HCEC 1CT (cell line): ENCODE results near the gene MRGPRE.
"Not testable (repeated sequence)": the region's sequence is repeated elsewhere in the genome, so short reads cannot be mapped to it uniquely, and the experiment has no call there.

Source experiments
- DNase-seq: peaks from one replicate; pipeline ENCODE4 v3.0.0-alpha.2; 2017

MRGPRE gene, protein sequence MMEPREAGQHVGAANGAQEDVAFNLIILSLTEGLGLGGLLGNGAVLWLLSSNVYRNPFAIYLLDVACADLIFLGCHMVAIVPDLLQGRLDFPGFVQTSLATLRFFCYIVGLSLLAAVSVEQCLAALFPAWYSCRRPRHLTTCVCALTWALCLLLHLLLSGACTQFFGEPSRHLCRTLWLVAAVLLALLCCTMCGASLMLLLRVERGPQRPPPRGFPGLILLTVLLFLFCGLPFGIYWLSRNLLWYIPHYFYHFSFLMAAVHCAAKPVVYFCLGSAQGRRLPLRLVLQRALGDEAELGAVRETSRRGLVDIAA

DNA sequence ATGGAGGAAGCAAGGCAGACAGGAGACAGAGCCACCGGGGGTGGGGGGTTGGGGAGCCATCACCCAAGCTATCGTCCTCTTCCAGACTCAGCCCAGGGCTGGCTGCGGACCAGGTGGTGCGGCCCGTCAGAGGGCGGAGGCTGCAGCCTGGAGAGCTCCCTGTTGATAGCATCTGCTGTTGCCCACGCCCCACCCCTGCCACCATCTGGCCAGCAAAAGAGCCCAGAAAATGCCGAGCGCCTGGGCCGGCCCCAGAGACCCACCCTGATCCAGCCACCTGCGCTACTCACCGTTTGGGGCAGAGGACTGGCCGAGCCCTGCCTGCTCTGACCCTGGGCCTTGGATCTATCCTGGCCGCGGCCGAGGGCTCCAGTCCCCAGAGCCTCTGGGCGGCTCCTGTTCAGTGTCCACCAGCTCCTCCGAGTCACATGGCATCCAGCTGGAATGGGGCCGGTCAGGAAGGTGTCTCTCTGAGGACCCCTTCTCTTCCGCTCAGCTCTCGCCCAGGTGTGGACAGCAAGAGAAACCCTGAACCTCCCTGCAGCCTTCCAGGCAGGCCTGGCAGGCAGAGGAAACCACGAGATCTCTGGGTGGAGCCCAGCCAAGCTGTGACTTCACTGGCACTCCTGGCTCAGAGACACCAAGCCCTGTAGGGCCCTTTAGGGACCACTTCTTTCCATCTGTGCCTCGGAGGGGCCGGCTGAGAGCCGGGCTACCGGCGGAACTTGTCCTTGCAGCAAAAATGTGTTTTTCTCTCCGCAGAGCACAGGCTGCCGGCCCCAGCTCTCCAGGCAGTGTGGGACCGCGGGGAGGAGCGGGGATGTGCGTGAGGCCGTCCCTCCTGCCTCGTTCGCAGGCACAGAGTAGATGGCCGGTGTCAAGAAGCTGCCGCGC is at the start of gene MRGPRE:
Gene MRGPRE (minus strand): TSS at position 567 of the 894 bp plus-strand sequence. CDS start 3,618 bp downstream, outside the sequence.
- DNase-seq, result no peak

GRCh38 chr11:3281146-3281545 is 48.9 kb upstream of the MRGPRE start:
- not testable (repeated sequence) for DNase-seq

GRCh38 chr11:3280662-3281061 is 48.4 kb upstream of the MRGPRE start:
- not testable (repeated sequence) for DNase-seq

GRCh38 chr11:3278922-3279321 is 46.7 kb upstream of the MRGPRE start:
- DNase-seq, result not testable (repeated sequence)

DNA sequence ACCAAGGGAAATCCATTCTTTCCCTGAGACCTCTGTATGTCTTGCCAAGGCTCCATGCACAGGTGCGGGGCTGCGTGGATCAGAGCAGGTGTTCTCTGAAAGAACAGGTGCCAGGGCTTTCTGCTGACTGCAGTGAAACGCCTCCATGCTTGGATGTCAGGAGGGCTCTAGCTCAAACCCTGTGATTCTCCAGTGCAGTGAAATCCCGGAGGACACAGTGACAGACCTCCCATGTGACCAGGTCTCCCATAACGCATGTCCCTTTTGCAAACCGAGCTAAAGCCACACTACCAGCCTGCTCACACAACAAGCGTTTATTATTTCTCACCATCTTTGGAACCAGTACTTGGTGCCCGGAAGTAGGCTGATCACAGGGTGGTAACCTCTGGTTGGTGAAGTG is 41.4 kb upstream of the MRGPRE start:
- DNase-seq, result not testable (repeated sequence)

GRCh38 chr11:3262548-3262947 is 30.3 kb upstream of the MRGPRE start:
- DNase-seq, result not testable (repeated sequence)

GRCh38 chr11:3261831-3262230 is 29.6 kb upstream of the MRGPRE start:
- not testable (repeated sequence) for DNase-seq

DNA sequence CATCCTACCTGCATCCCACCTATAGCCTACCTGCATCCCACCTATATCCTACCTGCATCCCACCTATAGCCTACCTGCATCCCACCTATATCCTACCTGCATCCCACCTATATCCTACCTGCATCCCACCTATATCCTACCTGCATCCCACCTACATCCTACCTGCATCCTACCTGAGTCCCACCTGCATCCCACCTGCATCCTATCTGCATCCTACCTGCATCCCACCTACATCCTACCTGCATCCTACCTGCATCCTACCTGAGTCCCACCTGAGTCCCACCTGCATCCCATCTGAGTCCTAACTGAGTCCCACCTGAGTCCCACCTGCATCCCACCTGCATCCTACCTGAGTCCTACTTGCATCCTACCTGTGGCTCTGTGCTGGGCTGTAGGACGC is 25.3 kb upstream of the MRGPRE start:
- DNase-seq, result not testable (repeated sequence)

- DNase-seq, result not testable (repeated sequence)
These were observed 23.0 kb upstream of the MRGPRE start for GRCh38 chr11:3255241-3255640.

DNA sequence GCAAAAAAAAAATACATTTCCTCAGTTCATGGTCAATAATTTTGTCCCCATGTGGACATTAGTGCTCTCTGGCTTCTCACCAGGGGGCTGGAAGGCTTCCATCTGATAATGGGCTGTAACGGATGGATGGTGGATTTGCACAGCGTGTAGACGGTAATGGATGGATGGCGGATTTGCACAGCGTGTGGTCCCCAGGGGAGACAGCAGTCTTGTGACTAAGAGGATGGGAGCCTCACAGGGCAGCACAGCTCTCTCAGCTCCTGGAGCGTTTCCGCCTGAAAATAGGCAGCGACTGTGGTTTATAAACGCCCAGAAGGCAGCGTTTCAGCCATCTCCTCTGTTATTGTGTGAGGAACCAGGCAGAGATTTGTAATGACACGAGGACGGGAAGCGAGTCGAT is 22.6 kb upstream of the MRGPRE start:
- DNase-seq, result not testable (repeated sequence)

GRCh38 chr11:3245071-3245470 is 12.9 kb upstream of the MRGPRE start:
- no peak for DNase-seq

DNA sequence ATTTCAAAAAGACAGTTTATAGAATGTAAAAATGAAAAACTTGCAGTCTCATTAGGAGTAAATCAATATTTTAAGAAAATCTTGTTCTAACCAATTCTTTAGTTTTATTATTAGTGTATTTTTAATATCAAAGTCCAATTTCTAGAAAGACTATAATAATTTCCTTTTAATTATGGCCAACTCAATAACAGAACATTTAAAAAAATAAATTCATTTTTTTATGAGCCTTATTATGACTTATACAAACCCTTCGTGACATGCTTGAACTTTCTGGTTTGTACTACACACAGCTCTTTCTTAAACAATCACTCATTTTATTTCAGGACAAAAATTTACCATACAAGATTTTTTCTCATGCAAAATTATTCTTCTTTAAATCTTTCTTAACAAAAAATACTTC is 11.7 kb upstream of the MRGPRE start:
- no peak for DNase-seq

DNA sequence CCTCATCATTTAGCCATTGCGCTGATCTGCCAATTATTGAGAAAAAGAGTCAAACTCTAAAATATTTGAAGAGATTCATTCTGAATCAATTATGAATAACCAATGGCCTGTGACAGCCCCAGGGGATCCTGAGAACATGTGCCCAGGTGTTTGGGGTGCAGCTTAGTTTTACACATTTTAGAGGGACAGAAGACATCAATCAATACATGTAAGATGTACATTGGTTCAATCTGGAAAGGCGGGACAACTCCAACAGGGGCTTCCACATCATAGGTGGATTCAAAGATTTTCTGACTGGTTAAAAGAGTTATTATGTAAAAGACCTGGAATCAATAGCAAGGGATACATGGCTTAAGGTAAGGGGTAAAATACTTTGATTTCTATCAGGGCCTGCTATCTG is 4.9 kb upstream of the MRGPRE start:
- no peak for DNase-seq

GRCh38 chr11:3234846-3235245 is 2.6 kb upstream of the MRGPRE start:
- no peak for DNase-seq

- DNase-seq, result no peak
These were observed 739 bp upstream of the MRGPRE start for GRCh38 chr11:3232956-3233355.

GRCh38 chr11:3231550-3231850 is 717 bp downstream of the MRGPRE start:
- no peak for DNase-seq

- no peak for DNase-seq
These were observed 1.3 kb downstream of the MRGPRE start for GRCh38 chr11:3230636-3231549.

DNA sequence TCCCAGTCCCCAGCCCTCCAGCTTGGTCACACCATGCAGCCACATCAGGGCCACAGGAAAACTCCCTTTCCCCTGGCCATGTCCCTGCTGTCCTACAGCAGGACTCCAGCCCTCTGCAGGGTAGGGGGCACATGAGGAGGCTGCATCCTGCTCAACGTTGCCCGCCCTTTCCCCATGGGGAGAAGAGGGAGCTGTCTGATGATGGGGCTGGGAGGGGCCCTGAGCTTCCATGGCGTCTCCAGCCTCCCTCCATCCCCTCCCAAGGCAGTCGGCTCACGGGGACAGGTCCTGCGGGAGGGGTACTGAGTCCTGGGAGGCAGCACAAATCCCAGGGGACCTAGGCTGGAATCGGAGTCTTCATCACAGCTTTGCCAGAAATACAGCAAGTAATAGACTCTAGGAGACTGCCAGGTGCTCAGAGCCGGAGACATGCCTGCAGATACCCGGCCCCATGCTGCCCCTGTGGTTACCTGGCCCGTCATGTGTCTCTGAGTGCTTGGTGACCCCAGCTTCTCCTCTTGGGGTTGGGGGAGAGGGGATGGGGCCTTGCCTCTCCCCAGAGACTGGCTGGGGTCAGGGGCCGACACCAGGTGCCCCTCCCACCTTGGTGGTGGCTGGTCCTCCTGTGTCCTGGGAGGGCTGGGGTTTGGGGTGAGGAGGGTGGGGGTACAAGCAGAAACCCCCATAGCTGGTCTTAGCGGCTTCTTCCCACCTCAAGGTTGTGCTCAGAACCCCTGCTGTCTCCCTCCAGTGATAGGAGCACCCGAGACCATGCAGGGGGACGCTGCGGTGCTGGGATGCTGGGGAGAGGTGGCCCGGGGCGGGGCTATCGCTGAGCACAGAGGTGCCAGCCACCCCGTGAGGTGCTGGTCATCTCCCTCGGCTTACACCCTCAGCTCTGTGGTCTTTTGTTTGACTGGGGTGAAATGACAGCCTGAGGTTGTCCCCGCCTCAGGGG is 2.3 kb downstream of the MRGPRE start:
- no peak for DNase-seq

DNA sequence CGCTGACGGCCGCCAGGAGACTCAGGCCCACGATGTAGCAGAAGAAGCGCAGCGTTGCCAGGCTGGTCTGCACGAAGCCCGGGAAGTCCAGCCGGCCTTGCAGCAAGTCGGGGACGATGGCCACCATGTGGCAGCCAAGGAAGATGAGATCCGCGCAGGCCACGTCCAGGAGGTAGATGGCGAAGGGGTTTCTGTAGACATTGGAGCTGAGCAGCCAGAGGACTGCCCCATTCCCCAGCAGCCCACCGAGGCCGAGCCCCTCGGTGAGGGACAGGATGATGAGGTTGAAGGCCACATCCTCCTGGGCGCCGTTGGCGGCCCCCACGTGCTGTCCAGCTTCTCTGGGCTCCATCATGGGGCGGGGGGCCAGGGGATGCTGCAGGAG is 3.8 kb downstream of the MRGPRE start:
- DNase-seq, result no peak

DNA sequence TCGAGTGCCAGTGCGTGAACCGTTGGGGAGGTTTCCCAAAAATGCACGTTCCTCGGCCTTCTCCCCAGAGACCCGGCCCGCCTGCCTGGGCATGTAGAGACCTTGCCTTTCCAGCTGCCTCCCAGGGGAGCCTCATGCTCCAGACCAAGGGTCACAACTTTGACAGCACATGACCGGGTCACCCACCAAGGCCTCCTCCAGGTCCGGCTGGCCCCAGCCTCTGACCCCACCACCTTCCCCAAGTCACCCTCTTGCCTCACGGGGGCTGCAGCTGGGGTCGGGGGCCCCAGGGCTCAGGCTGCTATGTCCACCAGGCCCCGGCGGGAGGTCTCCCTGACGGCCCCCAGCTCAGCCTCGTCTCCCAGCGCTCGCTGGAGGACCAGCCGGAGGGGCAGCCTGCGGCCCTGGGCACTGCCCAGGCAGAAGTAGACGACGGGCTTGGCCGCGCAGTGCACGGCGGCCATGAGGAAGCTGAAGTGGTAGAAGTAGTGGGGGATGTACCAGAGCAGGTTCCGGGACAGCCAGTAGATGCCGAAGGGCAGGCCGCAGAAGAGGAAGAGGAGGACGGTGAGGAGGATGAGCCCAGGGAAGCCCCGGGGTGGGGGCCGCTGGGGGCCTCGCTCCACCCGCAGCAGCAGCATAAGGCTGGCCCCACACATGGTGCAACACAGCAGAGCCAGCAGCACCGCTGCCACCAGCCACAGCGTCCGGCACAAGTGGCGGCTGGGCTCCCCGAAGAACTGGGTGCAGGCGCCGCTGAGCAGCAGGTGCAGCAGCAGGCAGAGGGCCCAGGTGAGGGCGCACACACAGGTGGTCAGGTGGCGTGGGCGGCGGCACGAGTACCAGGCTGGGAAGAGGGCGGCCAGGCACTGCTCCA is 4.4 kb downstream of the MRGPRE start:
- DNase-seq, result no peak
